Spleen (tissue), 7 donors: ENCODE data around the gene RBM42.

Experiments used
- CTCF ChIP-seq, 11 experiments: fragments of 200-600 bp in 7 of 11; fragments of 450-650 bp in 4 of 11; sonication (generic) in 4 of 11; IDR thresholded peaks in 8 of 11; conservative IDR thresholded peaks in 3 of 11; 1 replicate in 7 of 11; 2 replicates in 4 of 11; pipeline versions ENCODE4 v1.4.0 to v1.8.0; 2016 to 2021; ENCODE audit warnings: antibody characterized with exemption in 11 of 11, inconsistent platforms in 4 of 11, mild to moderate bottlenecking in 1 of 11
- POLR2AphosphoS5 ChIP-seq, 3 donors: sonication (generic); formaldehyde crosslinking; IDR thresholded peaks; one replicate each; pipeline ENCODE4 v1.5.1; 2017; ENCODE audit warnings: antibody characterized with exemption in 3 of 3
- donor health status: DM: no; HTN: no; CAD: no; lungs with moderate emphysema.
- donor health status: DM: no; HTN: no; CAD: no.
- donor health status: DM: no; HTN: no; CAD: no.

GRCh38 chr19:35620001-35620400, 8.8 kb upstream of the RBM42 start:
- TF ChIP-seq POLR2AphosphoS5 (IDR thresholded peaks at IDR 0.05): no peak
- no peak for TF ChIP-seq CTCF (IDR thresholded peaks at IDR 0.05 in 8 of 11, conservative IDR thresholded peaks at IDR 0.05 in 3 of 11)
